ACC112 (cell line): ENCODE measurements around the gene SYNGR2.
"Not testable (repeated sequence)": the region's sequence is repeated elsewhere in the genome, so short reads cannot be mapped to it uniquely, and the experiment has no call there.

Experiments
- H2AFZ ChIP-seq: fragments of 200-600 bp; sonication (generic); one replicate; pipeline ENCODE4 v1.6.0; 2017; ENCODE audit warnings: antibody characterized with exemption, low read length; ENCODE audit not compliant: unreplicated experiment
- H3K27ac ChIP-seq: fragments of 200-600 bp; sonication (generic); 2 replicates; pipeline ENCODE4 v1.5.1; 2014; ENCODE audit warnings: low read depth, mild to moderate bottlenecking, antibody characterized with exemption, low read length, moderate library complexity
- H3K27me3 ChIP-seq: fragments of 200-600 bp; sonication (generic); 2 replicates; pipeline ENCODE4 v1.6.1; 2014; ENCODE audit warnings: mild to moderate bottlenecking, antibody characterized with exemption, low read length, moderate library complexity, mixed read lengths; ENCODE audit not compliant: insufficient read depth
- H3K36me3 ChIP-seq: fragments of 200-600 bp; sonication (generic); 2 replicates; pipeline ENCODE4 v1.6.1; 2016; ENCODE audit warnings: mild to moderate bottlenecking, antibody characterized with exemption, low read length, moderate library complexity, mixed read lengths; ENCODE audit not compliant: insufficient read depth
- H3K4me1 ChIP-seq: fragments of 200-600 bp; sonication (generic); one replicate; pipeline ENCODE4 v1.6.1; 2016; ENCODE audit warnings: low read length, mixed read lengths; ENCODE audit not compliant: insufficient read depth, unreplicated experiment, control insufficient read depth
- H3K4me3 ChIP-seq: fragments of 200-600 bp; sonication (generic); 2 replicates; pipeline ENCODE4 v1.5.1; 2014; ENCODE audit warnings: mild to moderate bottlenecking, low read depth, low read length
- H3K79me2 ChIP-seq: fragments of 200-600 bp; sonication (generic); one replicate; pipeline ENCODE4 v1.6.0; 2016; ENCODE audit warnings: low read length; ENCODE audit not compliant: control insufficient read depth, unreplicated experiment, insufficient read depth

SYNGR2 gene

GRCh38 chr17:78138204-78139060 lies 29.9 kb upstream of the SYNGR2 start:
- Histone ChIP-seq H3K4me3 (no peak overlapping the region), H3K27me3 (0 out of 2 replicates have a peak, but pooled peaks cover 5% of the 10 kb centered on the region), H2AFZ (no peak overlapping the region), H3K4me1 (peaks cover 3% of the 10 kb centered on the region), H3K79me2 (no peaks in the 10 kb centered on the region), H3K36me3 (no peaks in the 10 kb centered on the region), H3K27ac (no peak overlapping the region)

GRCh38 chr17:78139861-78140168 lies 28.6 kb upstream of the SYNGR2 start:
- not testable (repeated sequence) for H3K27me3 ChIP-seq, H3K79me2 ChIP-seq, H3K36me3 ChIP-seq, H2AFZ ChIP-seq, H3K4me3 ChIP-seq, H3K27ac ChIP-seq
- H3K4me1 ChIP-seq: peaks cover 14% of the 10 kb centered on the region

GRCh38 chr17:78140169-78141051 lies 28.0 kb upstream of the SYNGR2 start:
- Histone ChIP-seq H3K4me1 (peaks cover 20% of the 10 kb centered on the region), H3K36me3 (no peaks in the 10 kb centered on the region), H2AFZ (no peak overlapping the region), H3K27ac (no peak overlapping the region), H3K79me2 (no peaks in the 10 kb centered on the region), H3K27me3 (no peaks in the 10 kb centered on the region), H3K4me3 (no peak overlapping the region)

- no peaks in the 10 kb centered on the region for H3K36me3 ChIP-seq
- no peaks in the 10 kb centered on the region for H3K79me2 ChIP-seq
- H2AFZ ChIP-seq: no peak overlapping the region
- peaks cover 22% of the 10 kb centered on the region for H3K4me1 ChIP-seq
- H3K27me3 ChIP-seq: no peaks in the 10 kb centered on the region
- no peak overlapping the region for H3K27ac ChIP-seq
- H3K4me3 ChIP-seq: no peak overlapping the region
These were observed 26.8 kb upstream of the SYNGR2 start for GRCh38 chr17:78141437-78142118.

GRCh38 chr17:78142119-78142861 lies 26.1 kb upstream of the SYNGR2 start:
- Histone ChIP-seq H3K4me3 (no peak overlapping the region), H3K4me1 (peaks cover 22% of the 10 kb centered on the region), H2AFZ (no peak overlapping the region), H3K36me3 (no peaks in the 10 kb centered on the region), H3K79me2 (no peaks in the 10 kb centered on the region), H3K27ac (no peak overlapping the region), H3K27me3 (no peaks in the 10 kb centered on the region)

GRCh38 chr17:78143214-78144146 lies 24.9 kb upstream of the SYNGR2 start:
- Histone ChIP-seq H3K4me1 (peaks cover 22% of the 10 kb centered on the region), H3K4me3 (no peak overlapping the region), H3K36me3 (no peaks in the 10 kb centered on the region), H2AFZ (no peak overlapping the region), H3K27me3 (no peaks in the 10 kb centered on the region), H3K27ac (no peak overlapping the region), H3K79me2 (no peaks in the 10 kb centered on the region)

- Histone ChIP-seq H2AFZ (no peak overlapping the region), H3K27ac (no peak overlapping the region), H3K4me3 (no peak overlapping the region), H3K36me3 (no peaks in the 10 kb centered on the region), H3K27me3 (no peaks in the 10 kb centered on the region), H3K79me2 (no peaks in the 10 kb centered on the region), H3K4me1 (peaks cover 22% of the 10 kb centered on the region)
These were observed 24.1 kb upstream of the SYNGR2 start for GRCh38 chr17:78144147-78144719.

- Histone ChIP-seq H3K27me3 (no peaks in the 10 kb centered on the region), H3K4me3 (no peak overlapping the region), H3K27ac (no peak overlapping the region), H3K36me3 (no peaks in the 10 kb centered on the region), H2AFZ (no peak overlapping the region), H3K79me2 (no peaks in the 10 kb centered on the region), H3K4me1 (peaks cover 22% of the 10 kb centered on the region)
These were observed 23.4 kb upstream of the SYNGR2 start for GRCh38 chr17:78144736-78145641.

- Histone ChIP-seq H3K27me3 (no peaks in the 10 kb centered on the region), H3K4me1 (peaks cover 24% of the 10 kb centered on the region), H3K27ac (no peak overlapping the region), H3K4me3 (no peak overlapping the region), H3K79me2 (no peaks in the 10 kb centered on the region), H3K36me3 (no peaks in the 10 kb centered on the region), H2AFZ (no peak overlapping the region)
These were observed 21.9 kb upstream of the SYNGR2 start for GRCh38 chr17:78146471-78146869.
